GM23338 (cell line): ENCODE measurements around the gene C1orf210. TPM values are rescaled to one million over a fixed set of nuclear protein-coding genes. Genes with fewer than 3 reads are reported as not detected.

Experiments used
- ATAC-seq: fragments of 200-7000 bp; cut with Tn5 transposase; 3 replicates; pipeline ENCODE4 v1.9.1; 2020
- DNase-seq: peaks from one replicate; pipeline ENCODE4 v3.0.0-alpha.2; 2015; ENCODE audit warnings: low spot score
- H2AFZ ChIP-seq: fragments of 200-600 bp; sonication (generic); 2 replicates; pipeline ENCODE4 v1.8.0; 2016; ENCODE audit warnings: antibody characterized with exemption, mild to moderate bottlenecking, moderate library complexity
- H3F3A ChIP-seq: fragments of 200-600 bp; sonication (generic); replicated peaks from 2 replicates; pipeline ENCODE4 v1.8.0; 2017; ENCODE audit warnings: antibody characterized with exemption, mixed run types, low read depth
- H3K27ac ChIP-seq: fragments of 200-600 bp; sonication (generic); 2 replicates; pipeline ENCODE4 v1.6.1; 2016; ENCODE audit warnings: low read depth
- H3K27me3 ChIP-seq: fragments of 200-600 bp; sonication (generic); 2 replicates; pipeline ENCODE4 v1.8.0; 2016; ENCODE audit warnings: mild to moderate bottlenecking, mixed run types, moderate library complexity; ENCODE audit not compliant: insufficient read depth
- H3K36me3 ChIP-seq: fragments of 200-600 bp; sonication (generic); 2 replicates; pipeline ENCODE4 v1.8.0; 2016; ENCODE audit warnings: mild to moderate bottlenecking; ENCODE audit not compliant: insufficient read depth
- H3K4me1 ChIP-seq: fragments of 200-600 bp; sonication (generic); 2 replicates; pipeline ENCODE4 v1.8.0; 2016; ENCODE audit warnings: mild to moderate bottlenecking, moderate library complexity; ENCODE audit not compliant: insufficient read depth
- H3K4me2 ChIP-seq: fragments of 200-600 bp; sonication (generic); 2 replicates; pipeline ENCODE4 v1.7.1; 2017; ENCODE audit warnings: mixed run types
- H3K4me3 ChIP-seq: fragments of 200-600 bp; sonication (generic); 2 replicates; pipeline ENCODE4 v1.6.1; 2016; ENCODE audit warnings: mixed run types
- H3K79me2 ChIP-seq: fragments of 200-600 bp; sonication (generic); replicated peaks from 2 replicates; pipeline ENCODE4 v1.8.0; 2017; ENCODE audit warnings: mild to moderate bottlenecking; ENCODE audit not compliant: insufficient read depth
- H3K9me2 ChIP-seq: fragments of 200-600 bp; sonication (generic); 2 replicates; pipeline ENCODE4 v1.8.0; 2017; ENCODE audit not compliant: insufficient read depth
- H4K20me1 ChIP-seq: fragments of 200-600 bp; sonication (generic); replicated peaks from 2 replicates; pipeline ENCODE4 v1.8.0; 2017; ENCODE audit warnings: mild to moderate bottlenecking; ENCODE audit not compliant: insufficient read depth
- H3K27ac Mint-ChIP-seq: 2 replicates; pipeline ENCODE4 v1.8.0; 2020; ENCODE audit warnings: inconsistent platforms, mild to moderate bottlenecking, moderate library complexity, mixed read lengths
- H3K27me3 Mint-ChIP-seq: 3 replicates; pipeline ENCODE4 v1.8.0; 2022; ENCODE audit warnings: low read depth, mild to moderate bottlenecking, moderate library complexity, mixed read lengths, inconsistent platforms; ENCODE audit not compliant: insufficient read depth, poor library complexity
- H3K36me3 Mint-ChIP-seq: 3 replicates; pipeline ENCODE4 v1.8.0; 2021; ENCODE audit warnings: low read depth, mild to moderate bottlenecking, inconsistent platforms, moderate library complexity, mixed read lengths
- H3K4me1 Mint-ChIP-seq: 3 replicates; pipeline ENCODE4 v1.8.0; 2020; ENCODE audit warnings: mild to moderate bottlenecking, inconsistent platforms, mixed read lengths
- H3K4me3 Mint-ChIP-seq: 3 replicates; pipeline ENCODE4 v1.8.0; 2021; ENCODE audit warnings: moderate library complexity, mild to moderate bottlenecking, inconsistent platforms, mixed read lengths
- H3K9me3 Mint-ChIP-seq: 3 replicates; pipeline ENCODE4 v1.8.0; 2020; ENCODE audit warnings: moderate library complexity, mild to moderate bottlenecking, inconsistent platforms, mixed read lengths
- CREB1 ChIP-seq: fragments of 250-450 bp; sonication (Bioruptor Pico); IDR thresholded peaks from 2 replicates; pipeline ENCODE4 v1.5.0; 2020; ENCODE audit warnings: low read depth, mild to moderate bottlenecking, moderate library complexity
- CTCF ChIP-seq, 2 experiments: fragments of 200-600 bp in 1 of 2; sonication (generic) in 1 of 2; conservative IDR thresholded peaks; 2 replicates each; pipeline versions ENCODE4 v1.5.1 to v1.6.1; 2016 to 2017; ENCODE audit warnings: antibody characterized with exemption in 2 of 2, low read depth in 2 of 2, mild to moderate bottlenecking in 2 of 2, moderate library complexity in 1 of 2
- ETS1 ChIP-seq: IDR thresholded peaks from 2 replicates; pipeline ENCODE4 v1.6.1; 2016; ENCODE audit warnings: antibody characterized with exemption
- EZH2 ChIP-seq: fragments of 200-600 bp; sonication (generic); IDR thresholded peaks from one replicate; pipeline ENCODE4 v1.8.0; 2017; ENCODE audit warnings: antibody characterized with exemption, mild to moderate bottlenecking, low read depth; ENCODE audit not compliant: unreplicated experiment
- EZH2phosphoT487 ChIP-seq: fragments of 200-600 bp; sonication (generic); IDR thresholded peaks from one replicate; pipeline ENCODE4 v1.8.1; 2018; ENCODE audit warnings: antibody characterized with exemption; ENCODE audit not compliant: unreplicated experiment
- JUNB ChIP-seq: IDR thresholded peaks from one replicate; pipeline ENCODE4 v1.6.1; 2016; ENCODE audit warnings: antibody characterized with exemption; ENCODE audit not compliant: unreplicated experiment
- NANOG ChIP-seq: IDR thresholded peaks from 2 replicates; pipeline ENCODE4 v1.6.1; 2016; ENCODE audit warnings: antibody characterized with exemption, borderline replicate concordance
- STAT1 ChIP-seq: IDR thresholded peaks from one replicate; pipeline ENCODE4 v1.6.1; 2016; ENCODE audit warnings: antibody characterized with exemption; ENCODE audit not compliant: unreplicated experiment
- ZNF331 ChIP-seq: fragments of 250-450 bp; sonication (Bioruptor Pico); IDR thresholded peaks from 2 replicates; pipeline ENCODE4 v1.5.0; 2020; ENCODE audit warnings: low read depth, mild to moderate bottlenecking, moderate library complexity
- polyA plus RNA-seq: library from polyadenylated mRNA; unstranded; fragments of >200 nt; fragmentation: Nextera tagmentation; extraction: Ambion mirVana; gene quantifications from 2 replicates; pipeline ENCODE4 v1.2.1, GENCODE V29; 2016
- total RNA-seq: library from RNA; depleted of rRNA; stranded (reverse); fragments of >200 nt; shearing (Covaris generic); gene quantifications from 2 replicates; pipeline ENCODE4 v1.2.3, GENCODE V29; 2014

The C1orf210 gene
- total and polyA plus RNA-seq, 2 experiments from 2014 or later = 10.3 to 17.1 TPM

GRCh38 chr1:43233631-43234030 lies 51.8 kb downstream of the C1orf210 start:
- H3K4me3 Mint-ChIP-seq = no peak overlapping the region
- H3K9me3 Mint-ChIP-seq = no peaks in the 10 kb centered on the region
- Histone ChIP-seq H4K20me1 (no peaks in the 10 kb centered on the region), H3K79me2 (no peaks in the 10 kb centered on the region), H3K27me3 (no peaks in the 10 kb centered on the region), H3K4me1 (peaks cover 8% of the 10 kb centered on the region; the same call in 1 of the 2 replicates), H2AFZ (no peak overlapping the region), H3K4me2 (no peak overlapping the region), H3K36me3 (no peaks in the 10 kb centered on the region), H3F3A (no peaks in the 10 kb centered on the region), H3K27ac (no peak overlapping the region), H3K9me2 (no peaks in the 10 kb centered on the region), H3K4me3 (no peak overlapping the region)
- H3K27me3 Mint-ChIP-seq = no peaks in the 10 kb centered on the region
- DNase-seq = no peak
- peaks cover 17% of the 10 kb centered on the region for H3K4me1 Mint-ChIP-seq
- H3K27ac Mint-ChIP-seq = no peak overlapping the region
- H3K36me3 Mint-ChIP-seq = no peaks in the 10 kb centered on the region; the same call in 2 of the 3 replicates
- TF ChIP-seq NANOG (no peak), CTCF (conservative IDR thresholded peaks at IDR 0.05; ENCODE audit: low read depth in 2 of 2) (no peak), JUNB (no peak)
- ATAC-seq = no peak

GRCh38 chr1:43232482-43232881 lies 52.9 kb downstream of the C1orf210 start:
- no peaks in the 10 kb centered on the region for H3K27me3 ChIP-seq
- no peak overlapping the region for H3K27ac Mint-ChIP-seq

GRCh38 chr1:43232074-43232473 lies 53.3 kb downstream of the C1orf210 start:
- H3K27ac Mint-ChIP-seq = no peak overlapping the region
- no peak for ATAC-seq
- H2AFZ ChIP-seq = no peak overlapping the region
- TF ChIP-seq ETS1 (no peak), STAT1 (no peak), EZH2phosphoT487 (no peak), JUNB (no peak), CTCF (conservative IDR thresholded peaks at IDR 0.05; ENCODE audit: low read depth in 2 of 2) (no peak), EZH2 (no peak), CREB1 (CRISPR knock-in tag) (no peak)

More at GRCh38 chr1:43232482-43232881, 52.9 kb downstream of the C1orf210 start:
- peaks cover 8% of the 10 kb centered on the region; the same call in 1 of the 2 replicates for H3K4me1 ChIP-seq
- TF ChIP-seq EZH2 (no peak), STAT1 (no peak), ZNF331 (CRISPR knock-in tag) (no peak)
- no peak overlapping the region for H3K4me3 Mint-ChIP-seq
- DNase-seq (no peak), ATAC-seq (no peak)
- no peaks in the 10 kb centered on the region for H3K9me3 Mint-ChIP-seq
- H3K27me3 Mint-ChIP-seq = peaks cover 4% of the 10 kb centered on the region
- H3K4me2 ChIP-seq = no peak overlapping the region
- H3K27ac ChIP-seq = no peak overlapping the region
- no peaks in the 10 kb centered on the region for H3F3A ChIP-seq
- no peaks in the 10 kb centered on the region for H3K36me3 ChIP-seq
- no peaks in the 10 kb centered on the region for H3K9me2 ChIP-seq
- H4K20me1 ChIP-seq = no peaks in the 10 kb centered on the region
- H3K79me2 ChIP-seq = no peaks in the 10 kb centered on the region
- H3K4me1 Mint-ChIP-seq = peaks cover 24% of the 10 kb centered on the region
- H3K36me3 Mint-ChIP-seq = no peaks in the 10 kb centered on the region; the same call in 2 of the 3 replicates
- H3K4me3 ChIP-seq = no peak overlapping the region
- no peak overlapping the region for H2AFZ ChIP-seq

More at GRCh38 chr1:43232074-43232473, 53.3 kb downstream of the C1orf210 start:
- no peak overlapping the region for H3K4me3 Mint-ChIP-seq
- no peaks in the 10 kb centered on the region for H3K9me3 Mint-ChIP-seq
- peaks cover 26% of the 10 kb centered on the region for H3K4me1 Mint-ChIP-seq
- H3K27me3 Mint-ChIP-seq = peaks cover 4% of the 10 kb centered on the region
- Histone ChIP-seq H3K27me3 (no peaks in the 10 kb centered on the region), H3K4me3 (no peak overlapping the region), H3K27ac (no peak overlapping the region), H4K20me1 (no peaks in the 10 kb centered on the region), H3K4me1 (peaks cover 8% of the 10 kb centered on the region; the same call in 1 of the 2 replicates), H3K9me2 (no peaks in the 10 kb centered on the region), H3F3A (no peaks in the 10 kb centered on the region), H3K36me3 (no peaks in the 10 kb centered on the region), H3K79me2 (no peaks in the 10 kb centered on the region), H3K4me2 (no peak overlapping the region)
- no peak for DNase-seq
- H3K36me3 Mint-ChIP-seq = no peaks in the 10 kb centered on the region; the same call in 2 of the 3 replicates
